GM12874 (cell line): ENCODE data around the gene GTF2H4.

Experiments
- TF ChIP-seq, protein P1 (sequence below): IDR thresholded peaks from 2 replicates; pipeline ENCODE4 v1.5.1; 2011; ENCODE audit warnings: low read depth, mild to moderate bottlenecking, control low read depth, low read length, moderate library complexity; ENCODE audit not compliant: insufficient read depth

GTF2H4 gene

DNA sequence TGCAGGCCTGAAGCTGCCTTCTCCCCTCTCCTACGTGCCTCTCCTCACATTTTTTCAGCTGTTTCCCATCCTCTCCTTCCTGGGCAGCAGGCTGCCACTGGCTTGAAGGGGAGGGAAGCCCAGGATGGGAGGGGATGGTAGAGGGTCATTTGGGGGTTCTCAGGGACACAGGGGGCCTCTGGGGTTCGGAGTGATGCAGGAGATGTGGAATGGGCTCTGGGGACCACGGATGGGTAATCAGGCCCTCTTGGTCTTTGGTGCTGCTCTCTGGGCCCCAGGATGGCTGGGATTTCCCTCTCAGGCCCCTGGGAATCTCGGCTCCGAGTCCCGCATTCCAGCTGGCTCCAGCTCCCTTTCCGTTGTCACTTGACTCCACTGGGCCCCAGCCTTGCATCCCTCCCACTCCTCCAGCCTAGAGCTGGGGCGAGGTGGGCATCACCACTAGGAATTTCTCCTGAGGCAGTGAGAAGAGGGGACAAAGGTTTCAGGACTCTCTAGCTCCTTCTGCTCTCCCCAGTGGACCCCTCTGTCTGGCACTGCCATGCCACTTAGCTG, 25.7 kb upstream of the GTF2H4 start:
- TF ChIP-seq, protein P1, sequence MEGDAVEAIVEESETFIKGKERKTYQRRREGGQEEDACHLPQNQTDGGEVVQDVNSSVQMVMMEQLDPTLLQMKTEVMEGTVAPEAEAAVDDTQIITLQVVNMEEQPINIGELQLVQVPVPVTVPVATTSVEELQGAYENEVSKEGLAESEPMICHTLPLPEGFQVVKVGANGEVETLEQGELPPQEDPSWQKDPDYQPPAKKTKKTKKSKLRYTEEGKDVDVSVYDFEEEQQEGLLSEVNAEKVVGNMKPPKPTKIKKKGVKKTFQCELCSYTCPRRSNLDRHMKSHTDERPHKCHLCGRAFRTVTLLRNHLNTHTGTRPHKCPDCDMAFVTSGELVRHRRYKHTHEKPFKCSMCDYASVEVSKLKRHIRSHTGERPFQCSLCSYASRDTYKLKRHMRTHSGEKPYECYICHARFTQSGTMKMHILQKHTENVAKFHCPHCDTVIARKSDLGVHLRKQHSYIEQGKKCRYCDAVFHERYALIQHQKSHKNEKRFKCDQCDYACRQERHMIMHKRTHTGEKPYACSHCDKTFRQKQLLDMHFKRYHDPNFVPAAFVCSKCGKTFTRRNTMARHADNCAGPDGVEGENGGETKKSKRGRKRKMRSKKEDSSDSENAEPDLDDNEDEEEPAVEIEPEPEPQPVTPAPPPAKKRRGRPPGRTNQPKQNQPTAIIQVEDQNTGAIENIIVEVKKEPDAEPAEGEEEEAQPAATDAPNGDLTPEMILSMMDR = no peak

DNA sequence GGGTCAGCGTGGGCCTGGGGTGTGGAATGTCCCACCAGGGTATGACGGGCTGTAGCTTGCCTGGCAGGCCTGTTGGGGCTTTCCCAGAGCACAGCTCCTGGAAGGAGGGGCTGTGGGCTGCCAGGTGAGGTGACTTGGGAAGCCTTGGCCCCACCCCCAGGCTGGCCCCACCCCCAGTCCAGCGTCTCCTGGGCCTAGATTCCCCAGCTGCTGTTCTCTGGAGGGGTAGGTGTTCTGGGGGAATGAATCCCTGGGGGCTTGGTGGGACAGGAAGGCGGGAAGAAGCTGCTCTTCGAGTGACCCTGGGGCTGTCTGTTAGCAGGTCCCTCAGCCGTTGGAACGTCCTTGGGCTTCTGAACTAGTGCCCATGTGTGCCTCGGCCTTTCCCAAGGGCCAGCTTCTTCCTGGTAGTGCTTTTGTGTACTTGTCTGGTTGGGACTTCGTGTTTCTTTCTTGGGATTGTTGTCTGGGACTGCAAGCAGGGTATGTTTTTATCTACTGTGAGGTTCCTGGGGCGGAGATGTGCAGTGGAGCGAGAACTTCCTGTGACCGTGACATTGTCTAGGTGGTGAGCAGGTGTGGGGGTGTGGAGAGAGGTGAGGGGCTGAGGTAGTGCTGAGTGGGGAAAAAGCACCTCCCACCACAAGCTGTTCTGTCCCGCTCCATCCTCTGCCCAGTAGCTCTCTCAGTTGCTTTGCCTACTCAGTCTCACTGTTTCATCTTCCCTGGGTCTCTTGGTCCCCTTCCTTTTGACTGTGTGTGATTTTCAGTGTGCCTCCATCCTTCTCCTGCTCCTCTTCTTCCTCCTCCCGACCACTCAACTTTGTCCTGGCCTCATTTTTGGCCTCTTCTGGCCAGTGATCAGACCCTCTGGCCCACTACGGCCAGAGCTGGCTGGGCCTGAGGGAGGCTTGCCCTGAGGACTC, 25.0 kb upstream of the GTF2H4 start:
- TF ChIP-seq, protein P1 = no peak

DNA sequence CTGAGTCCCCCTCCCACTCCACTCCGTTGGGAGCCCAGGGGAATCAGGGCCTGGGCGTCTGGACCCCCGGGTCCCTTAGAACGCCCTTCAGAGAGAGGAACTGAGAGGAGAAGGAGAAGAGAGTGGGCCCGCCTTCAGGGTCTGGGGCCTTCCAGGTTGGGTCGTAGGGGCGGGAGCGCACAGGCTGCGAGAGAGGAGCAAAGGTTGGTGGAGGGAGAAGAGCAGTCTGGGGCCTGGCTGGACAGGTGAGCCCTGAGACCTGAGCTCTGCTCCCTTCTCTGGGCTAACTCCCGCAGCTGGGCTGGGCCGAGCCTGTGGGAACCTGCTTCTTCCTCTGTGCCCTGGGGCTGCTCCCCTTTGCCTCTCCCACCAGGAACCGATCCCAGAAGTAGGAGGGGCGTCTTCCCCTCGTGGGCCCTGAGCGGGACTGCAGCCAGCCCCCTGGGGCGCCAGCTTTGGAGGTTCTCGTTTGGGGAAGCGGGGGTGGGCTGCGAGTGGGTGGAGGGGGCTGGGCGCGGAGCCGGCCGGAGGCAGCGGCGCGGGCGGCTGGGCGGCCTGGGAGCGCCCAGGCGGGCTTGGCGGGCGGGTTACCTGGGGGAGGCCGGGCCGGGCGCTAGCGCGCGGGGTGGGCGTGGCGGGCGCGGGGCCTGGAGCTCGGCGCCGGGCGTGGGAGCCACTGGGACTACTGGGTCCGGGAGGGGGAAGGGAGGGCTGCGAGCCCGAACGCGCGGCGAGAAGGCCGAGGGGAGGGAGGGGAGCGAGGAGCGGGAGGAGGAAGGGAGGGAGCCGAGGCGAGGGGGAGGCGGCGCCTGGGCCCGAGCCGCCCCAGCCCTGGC, 24.1 kb upstream of the GTF2H4 start, which contains the start of gene DDR1:
TSS of gene DDR1 (plus strand) at position 835 of the 836 bp plus-strand sequence. CDS start 4,211 bp downstream, outside the sequence.
- TF ChIP-seq, protein P1 = no peak

DNA sequence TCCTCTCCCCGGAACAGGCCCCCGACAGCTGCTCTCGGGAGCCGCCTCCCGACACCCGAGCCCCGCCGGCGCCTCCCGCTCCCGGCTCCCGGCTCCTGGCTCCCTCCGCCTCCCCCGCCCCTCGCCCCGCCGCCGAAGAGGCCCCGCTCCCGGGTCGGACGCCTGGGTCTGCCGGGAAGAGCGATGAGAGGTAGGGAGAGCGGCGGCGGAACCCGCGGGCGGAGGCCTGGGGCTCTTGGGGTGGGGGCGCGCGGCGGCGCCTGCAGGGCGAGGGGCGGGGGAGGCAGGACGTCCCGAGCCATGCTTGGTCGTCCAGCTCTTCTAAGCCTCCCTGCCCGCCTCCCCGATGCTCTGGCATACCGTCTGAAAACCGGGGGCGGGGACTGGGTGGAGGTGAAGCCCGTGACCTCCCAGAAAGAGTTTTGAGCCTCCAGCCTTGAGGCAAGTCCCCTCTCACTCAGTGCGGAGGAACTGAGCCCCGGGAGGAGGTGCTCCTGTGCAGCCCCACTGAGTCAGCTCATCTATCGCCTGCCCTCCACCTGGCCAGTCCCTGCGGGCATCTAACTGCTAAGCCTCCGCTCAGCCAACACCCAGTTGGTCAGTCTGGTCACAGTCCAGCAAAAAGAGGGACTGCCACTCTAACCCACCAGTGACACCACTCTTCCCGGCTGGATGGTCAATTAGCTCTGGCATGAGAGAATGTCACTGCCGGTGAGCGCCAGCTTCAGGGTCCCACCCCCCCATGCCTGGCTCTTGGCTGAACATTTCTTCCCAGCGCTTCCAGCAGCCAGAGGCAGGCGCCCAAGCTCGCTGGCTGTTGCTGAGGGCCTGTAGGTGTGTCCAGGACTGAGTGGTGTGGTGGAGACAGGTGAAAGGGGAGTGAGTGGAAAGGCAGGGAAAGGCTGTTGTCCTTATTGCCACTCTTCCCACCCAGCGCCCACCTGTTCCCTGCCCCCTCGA, 23.2 kb upstream of the GTF2H4 start:
- TF ChIP-seq, protein P1 = no peak

DNA sequence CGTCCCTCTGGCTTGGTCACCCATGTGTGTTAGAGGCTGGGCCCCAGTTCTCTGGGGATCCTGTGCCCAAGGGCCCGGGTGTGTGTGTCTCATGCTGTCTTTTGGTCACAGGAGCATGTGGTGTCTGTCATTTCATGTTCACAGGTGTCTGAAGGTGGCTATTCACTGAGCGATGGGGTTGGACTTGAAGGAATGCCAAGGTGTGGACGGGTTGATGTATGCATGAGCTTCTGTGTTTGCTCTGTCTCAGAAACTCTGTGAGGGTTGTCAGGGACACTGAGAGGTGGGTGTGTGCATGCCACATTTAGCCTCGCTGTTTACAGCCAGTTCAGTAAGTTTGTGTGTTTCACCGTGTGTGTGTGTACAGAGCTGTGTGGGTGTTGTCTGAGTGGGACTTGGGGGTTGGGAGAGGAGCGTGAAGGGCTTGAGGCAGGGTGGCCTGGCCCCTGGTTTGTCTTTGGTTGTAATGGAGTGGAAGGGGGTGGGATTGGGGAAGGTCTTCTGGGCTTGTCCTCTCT, 22.5 kb upstream of the GTF2H4 start:
- TF ChIP-seq, protein P1 = no peak

DNA sequence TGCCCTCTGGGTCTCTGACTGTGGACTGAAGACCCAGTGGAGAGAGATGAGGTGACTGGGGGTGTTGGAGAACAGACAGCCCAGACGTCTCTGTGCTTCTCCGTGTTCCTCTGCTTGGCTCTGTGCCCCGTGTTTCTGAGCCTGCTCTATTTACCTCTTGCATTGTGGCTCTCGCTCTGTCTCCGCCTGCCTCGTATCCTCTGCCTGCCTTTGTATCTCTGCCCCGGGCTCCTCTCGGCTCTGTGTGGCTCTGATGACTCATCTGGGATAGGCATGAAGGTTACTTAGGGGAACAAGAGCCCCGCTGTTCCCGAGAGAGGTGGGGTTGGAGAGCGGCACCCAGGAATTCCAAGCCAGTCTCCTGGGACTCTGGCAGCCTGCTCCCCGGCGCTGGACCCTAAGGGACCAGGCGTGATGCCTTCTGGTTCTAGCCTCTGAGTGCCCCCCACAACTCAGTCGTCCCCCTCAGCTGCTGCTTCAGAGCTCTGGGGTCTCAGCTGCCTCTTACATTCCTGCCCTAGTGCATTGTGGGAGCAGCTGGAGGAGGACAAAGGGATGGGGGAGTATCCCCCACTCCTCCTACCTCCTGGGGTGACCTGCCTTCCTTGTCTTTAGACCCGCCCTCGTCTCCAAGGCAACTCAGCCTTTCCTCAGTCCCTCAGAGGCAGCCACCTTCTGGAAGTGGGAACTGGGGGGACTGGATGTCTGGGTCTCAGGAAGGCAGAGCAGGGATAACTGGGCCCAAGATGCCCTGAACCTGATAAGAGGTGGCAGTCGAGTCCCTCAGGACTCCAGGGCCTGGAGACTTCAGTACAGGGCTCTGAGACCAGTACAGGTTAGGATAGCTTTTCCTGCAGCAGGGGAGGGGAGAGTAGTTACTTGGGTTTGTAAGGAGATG, 21.8 kb upstream of the GTF2H4 start:
- TF ChIP-seq, protein P1 = no peak
